Liver (tissue), 9 donors: ENCODE data around the gene GARIN1A. TPM values are rescaled to one million over a fixed set of nuclear protein-coding genes. Genes with fewer than 3 reads are reported as not detected.

Experiments
- DNase-seq: peaks from one replicate; pipeline ENCODE4 v3.0.0-alpha.2; 2017; ENCODE audit warnings: low spot score
- H3K27ac ChIP-seq, 2 donors: one replicate each; pipeline ENCODE4 v1.7.0; 2013; ENCODE audit warnings: inconsistent platforms in 2 of 2, low read length in 2 of 2, control low read depth in 1 of 2, low read depth in 1 of 2, mild to moderate bottlenecking in 1 of 2
- H3K27me3 ChIP-seq, 4 donors: one replicate each; pipeline versions ENCODE4 v1.6.1 to v1.7.0; 2013; ENCODE audit warnings: low read length in 3 of 4, inconsistent platforms in 1 of 4, mild to moderate bottlenecking in 1 of 4, moderate library complexity in 1 of 4; ENCODE audit not compliant: control insufficient read depth in 4 of 4, insufficient read depth in 4 of 4
- H3K36me3 ChIP-seq, 4 donors: one replicate each; pipeline versions ENCODE4 v1.6.1 to v1.7.0; 2013; ENCODE audit warnings: low read length in 3 of 4, mild to moderate bottlenecking in 3 of 4, low read depth in 1 of 4, moderate library complexity in 1 of 4; ENCODE audit not compliant: control insufficient read depth in 4 of 4, insufficient read depth in 3 of 4
- H3K4me1 ChIP-seq, 4 donors: one replicate each; pipeline versions ENCODE4 v1.6.1 to v1.7.0; 2013; ENCODE audit warnings: low read length in 3 of 4, mild to moderate bottlenecking in 3 of 4, moderate library complexity in 1 of 4; ENCODE audit not compliant: control insufficient read depth in 4 of 4, insufficient read depth in 4 of 4
- H3K4me3 ChIP-seq, 3 donors: one replicate each; pipeline versions ENCODE4 v1.6.1 to v1.7.0; 2013; ENCODE audit warnings: low read length in 3 of 3, control low read depth in 1 of 3, low read depth in 1 of 3, mild to moderate bottlenecking in 1 of 3
- H3K9ac ChIP-seq, 2 donors: one replicate each; pipeline ENCODE4 v1.7.0; 2013; ENCODE audit warnings: low read length in 2 of 2, mild to moderate bottlenecking in 2 of 2, moderate library complexity in 2 of 2, control low read depth in 1 of 2, low read depth in 1 of 2
- H3K9me3 ChIP-seq, 4 donors: one replicate each; pipeline versions ENCODE4 v1.6.1 to v1.7.0; 2013; ENCODE audit warnings: low read length in 3 of 4; ENCODE audit not compliant: control insufficient read depth in 4 of 4
- EGR1 ChIP-seq, 2 donors: IDR thresholded peaks; 2 replicates each; pipeline ENCODE4 v1.6.1; 2016 to 2018; ENCODE audit warnings: antibody characterized with exemption in 2 of 2, low read depth in 2 of 2
- FOXA1 ChIP-seq: IDR thresholded peaks from 2 replicates; pipeline ENCODE4 v1.6.1; 2016; ENCODE audit warnings: antibody characterized with exemption
- GABPA ChIP-seq, 2 donors: IDR thresholded peaks in 1 of 2; conservative IDR thresholded peaks in 1 of 2; 2 replicates each; pipeline ENCODE4 v1.6.1; 2016; ENCODE audit warnings: antibody characterized with exemption in 2 of 2, mild to moderate bottlenecking in 1 of 2, moderate library complexity in 1 of 2
- JUND ChIP-seq, 2 donors: IDR thresholded peaks; 2 replicates each; pipeline ENCODE4 v1.6.1; 2016; ENCODE audit warnings: antibody characterized with exemption in 2 of 2
- NR2F2 ChIP-seq: IDR thresholded peaks from 2 replicates; pipeline ENCODE4 v1.6.1; 2016; ENCODE audit warnings: antibody characterized with exemption
- RAD21 ChIP-seq, 2 donors: IDR thresholded peaks; 2 replicates each; pipeline ENCODE4 v1.6.1; 2016; ENCODE audit warnings: antibody characterized with exemption in 2 of 2, mild to moderate bottlenecking in 2 of 2
- RXRA ChIP-seq, 2 donors: IDR thresholded peaks; 2 replicates each; pipeline ENCODE4 v1.6.1; 2017 to 2018; ENCODE audit warnings: antibody characterized with exemption in 2 of 2, mild to moderate bottlenecking in 1 of 2
- SP1 ChIP-seq: IDR thresholded peaks from 2 replicates; pipeline ENCODE4 v1.6.1; 2018; ENCODE audit warnings: antibody characterized with exemption, mild to moderate bottlenecking
- TAF1 ChIP-seq: conservative IDR thresholded peaks from 2 replicates; pipeline ENCODE4 v1.6.1; 2016; ENCODE audit warnings: antibody characterized with exemption, mild to moderate bottlenecking
- WGBS: extraction: QIAGEN DNeasy Blood & Tissue Kit; methylation state at CpG from one replicate; pipeline ENCODE4 v1.1.7; 2013; 5-methylcytosine and 5-hydroxymethylcytosine counted together
- polyA plus RNA-seq, 2 donors: library from polyadenylated mRNA; stranded (reverse) in 1 of 2; unstranded in 1 of 2; fragments of 200-250 nt in 1 of 2; fragments of >200 nt in 1 of 2; fragmentation: Nextera tagmentation in 1 of 2; extraction: Ambion mirVana in 1 of 2; gene quantifications; one replicate each; pipeline versions ENCODE4 v1.2.1 to v1.2.3, GENCODE V29; 2013 to 2015
- total RNA-seq, 2 donors: library from RNA; depleted of rRNA; stranded (reverse); fragments of >200 nt; gene quantifications; one replicate each; pipeline ENCODE4 v1.2.3, GENCODE V29; 2014
- TF ChIP-seq, protein P1 (sequence below): IDR thresholded peaks from 2 replicates; pipeline ENCODE4 v1.6.1; 2016; ENCODE audit warnings: antibody characterized with exemption, mild to moderate bottlenecking
- TF ChIP-seq, protein P2 (sequence below): fragments of 150-350 bp; IDR thresholded peaks from 2 replicates; pipeline ENCODE4 v1.5.1; 2017; ENCODE audit warnings: improper control_type of control experiment, low read depth, low read length; ENCODE audit not compliant: missing input control
- TF ChIP-seq, protein P3 (sequence below): IDR thresholded peaks from 2 replicates; pipeline ENCODE4 v1.6.1; 2016; ENCODE audit warnings: antibody characterized with exemption
- donor health status: healthy.
- donor health status: healthy.
- donor health status: healthy.
- donor health status: healthy.
- donor health status: healthy.

The GARIN1A gene
- total and polyA plus RNA-seq, 4 donors: 0.08 to 0.50 (median 0.19) TPM

DNA sequence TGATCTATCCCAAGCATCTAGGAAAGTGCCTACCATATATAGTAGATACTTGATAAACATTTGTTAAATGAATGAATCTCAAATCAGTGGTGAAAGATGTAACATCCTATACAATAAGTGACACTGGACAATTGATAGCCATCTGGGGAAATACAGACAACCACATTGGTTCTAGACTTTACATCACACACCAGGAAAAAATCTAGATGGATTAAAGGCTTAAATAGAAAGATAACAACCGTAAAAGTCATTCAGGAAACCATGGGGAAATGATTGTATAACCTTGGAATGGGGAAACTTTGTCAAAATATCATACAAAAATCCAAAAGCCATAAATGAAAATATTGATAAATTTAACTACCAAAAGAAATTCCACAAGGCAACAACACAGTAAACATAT, 7.0 kb upstream of the GARIN1A start (continued):
- TF ChIP-seq RXRA (IDR thresholded peaks at IDR 0.05): no peak

DNA sequence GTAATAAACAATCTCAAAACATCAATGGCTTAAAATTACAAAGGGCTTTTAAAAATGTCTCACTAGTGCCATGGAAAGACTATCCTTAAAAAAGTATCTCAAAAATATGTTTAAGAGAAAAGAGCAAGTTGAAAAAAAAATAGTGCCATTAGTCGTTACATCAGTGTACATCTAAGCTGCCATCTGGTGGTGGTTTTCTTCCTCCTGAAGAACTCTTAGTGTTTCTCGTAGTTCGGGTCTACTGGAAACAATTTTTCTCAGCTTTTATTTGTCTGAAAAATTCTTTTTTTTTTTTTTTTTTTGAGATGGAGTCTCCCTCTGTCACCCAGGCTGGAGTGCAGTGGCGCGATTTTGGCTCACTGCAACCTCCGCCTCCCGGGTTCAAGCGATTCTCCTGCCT, 5.9 kb upstream of the GARIN1A start:
- Histone ChIP-seq H3K9me3 (peaks cover 0 to 2% (median 0%) of the 10 kb centered on the region in 4 donors), H3K36me3 (peaks cover 0 to 3% (median 0%) of the 10 kb centered on the region in 4 donors), H3K9ac (no peak overlapping the region), H3K27ac (no peak overlapping the region), H3K4me1 (no peaks in the 10 kb centered on the region), H3K27me3 (no peaks in the 10 kb centered on the region), H3K4me3 (no peak overlapping the region)
- 90% methylated on average over 7 of the region's 8 CpGs for WGBS
- TF ChIP-seq, protein P1, sequence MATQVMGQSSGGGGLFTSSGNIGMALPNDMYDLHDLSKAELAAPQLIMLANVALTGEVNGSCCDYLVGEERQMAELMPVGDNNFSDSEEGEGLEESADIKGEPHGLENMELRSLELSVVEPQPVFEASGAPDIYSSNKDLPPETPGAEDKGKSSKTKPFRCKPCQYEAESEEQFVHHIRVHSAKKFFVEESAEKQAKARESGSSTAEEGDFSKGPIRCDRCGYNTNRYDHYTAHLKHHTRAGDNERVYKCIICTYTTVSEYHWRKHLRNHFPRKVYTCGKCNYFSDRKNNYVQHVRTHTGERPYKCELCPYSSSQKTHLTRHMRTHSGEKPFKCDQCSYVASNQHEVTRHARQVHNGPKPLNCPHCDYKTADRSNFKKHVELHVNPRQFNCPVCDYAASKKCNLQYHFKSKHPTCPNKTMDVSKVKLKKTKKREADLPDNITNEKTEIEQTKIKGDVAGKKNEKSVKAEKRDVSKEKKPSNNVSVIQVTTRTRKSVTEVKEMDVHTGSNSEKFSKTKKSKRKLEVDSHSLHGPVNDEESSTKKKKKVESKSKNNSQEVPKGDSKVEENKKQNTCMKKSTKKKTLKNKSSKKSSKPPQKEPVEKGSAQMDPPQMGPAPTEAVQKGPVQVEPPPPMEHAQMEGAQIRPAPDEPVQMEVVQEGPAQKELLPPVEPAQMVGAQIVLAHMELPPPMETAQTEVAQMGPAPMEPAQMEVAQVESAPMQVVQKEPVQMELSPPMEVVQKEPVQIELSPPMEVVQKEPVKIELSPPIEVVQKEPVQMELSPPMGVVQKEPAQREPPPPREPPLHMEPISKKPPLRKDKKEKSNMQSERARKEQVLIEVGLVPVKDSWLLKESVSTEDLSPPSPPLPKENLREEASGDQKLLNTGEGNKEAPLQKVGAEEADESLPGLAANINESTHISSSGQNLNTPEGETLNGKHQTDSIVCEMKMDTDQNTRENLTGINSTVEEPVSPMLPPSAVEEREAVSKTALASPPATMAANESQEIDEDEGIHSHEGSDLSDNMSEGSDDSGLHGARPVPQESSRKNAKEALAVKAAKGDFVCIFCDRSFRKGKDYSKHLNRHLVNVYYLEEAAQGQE: no peak
- TF ChIP-seq JUND (IDR thresholded peaks at IDR 0.05): no peak
- DNase-seq: no peak

DNA sequence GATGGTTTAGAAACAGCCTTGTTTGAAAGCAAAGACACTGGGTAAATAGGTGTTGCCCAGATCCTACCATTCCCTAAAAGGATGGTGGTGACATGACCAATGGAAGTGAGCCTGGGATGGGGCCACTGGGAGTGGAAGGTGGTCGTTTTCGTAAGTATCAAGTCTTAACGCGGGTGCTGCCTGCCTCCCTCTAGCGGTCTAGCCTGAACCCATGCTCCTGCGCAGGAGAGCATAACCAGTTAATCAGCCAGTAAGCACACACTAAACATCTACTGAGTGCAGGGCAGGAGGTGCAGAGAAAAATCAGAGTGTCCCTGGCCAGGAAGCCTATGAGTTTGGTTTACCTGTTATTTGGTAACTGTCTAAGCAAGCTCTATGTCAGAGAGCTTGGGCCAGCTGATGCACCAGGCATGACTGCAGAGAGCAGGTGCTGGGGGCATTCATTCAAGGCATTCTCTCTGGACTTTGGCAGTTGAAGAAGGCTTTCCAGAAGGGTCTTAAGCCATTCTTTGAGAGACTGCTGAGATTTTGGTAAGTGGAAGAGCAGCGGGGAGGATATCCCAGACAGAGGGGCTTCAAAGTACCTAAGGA, 930 bp downstream of the GARIN1A start:
- Histone ChIP-seq H3K4me1 (no peaks in the 10 kb centered on the region), H3K9ac (no peak overlapping the region), H3K9me3 (no peaks in the 10 kb centered on the region), H3K4me3 (no peak overlapping the region), H3K27ac (no peak overlapping the region), H3K27me3 (no peaks in the 10 kb centered on the region), H3K36me3 (peaks cover 0 to 3% (median 0%) of the 10 kb centered on the region in 4 donors)
- DNase-seq: no peak
- TF ChIP-seq FOXA1 (no peak), RAD21 (IDR thresholded peaks at IDR 0.05) (peak in 1 of 2 donors; percentile 20), NR2F2 (no peak), GABPA (IDR thresholded peaks at IDR 0.05 in 1 of 2, conservative IDR thresholded peaks at IDR 0.05 in 1 of 2) (no peak), RXRA (IDR thresholded peaks at IDR 0.05) (no peak), EGR1 (IDR thresholded peaks at IDR 0.05; ENCODE audit: low read depth in 2 of 2) (no peak), SP1 (no peak), TAF1 (no peak)
- TF ChIP-seq, protein P1: no peak
- TF ChIP-seq, protein P2, sequence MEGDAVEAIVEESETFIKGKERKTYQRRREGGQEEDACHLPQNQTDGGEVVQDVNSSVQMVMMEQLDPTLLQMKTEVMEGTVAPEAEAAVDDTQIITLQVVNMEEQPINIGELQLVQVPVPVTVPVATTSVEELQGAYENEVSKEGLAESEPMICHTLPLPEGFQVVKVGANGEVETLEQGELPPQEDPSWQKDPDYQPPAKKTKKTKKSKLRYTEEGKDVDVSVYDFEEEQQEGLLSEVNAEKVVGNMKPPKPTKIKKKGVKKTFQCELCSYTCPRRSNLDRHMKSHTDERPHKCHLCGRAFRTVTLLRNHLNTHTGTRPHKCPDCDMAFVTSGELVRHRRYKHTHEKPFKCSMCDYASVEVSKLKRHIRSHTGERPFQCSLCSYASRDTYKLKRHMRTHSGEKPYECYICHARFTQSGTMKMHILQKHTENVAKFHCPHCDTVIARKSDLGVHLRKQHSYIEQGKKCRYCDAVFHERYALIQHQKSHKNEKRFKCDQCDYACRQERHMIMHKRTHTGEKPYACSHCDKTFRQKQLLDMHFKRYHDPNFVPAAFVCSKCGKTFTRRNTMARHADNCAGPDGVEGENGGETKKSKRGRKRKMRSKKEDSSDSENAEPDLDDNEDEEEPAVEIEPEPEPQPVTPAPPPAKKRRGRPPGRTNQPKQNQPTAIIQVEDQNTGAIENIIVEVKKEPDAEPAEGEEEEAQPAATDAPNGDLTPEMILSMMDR: peak; percentile 22
- TF ChIP-seq, protein P3, sequence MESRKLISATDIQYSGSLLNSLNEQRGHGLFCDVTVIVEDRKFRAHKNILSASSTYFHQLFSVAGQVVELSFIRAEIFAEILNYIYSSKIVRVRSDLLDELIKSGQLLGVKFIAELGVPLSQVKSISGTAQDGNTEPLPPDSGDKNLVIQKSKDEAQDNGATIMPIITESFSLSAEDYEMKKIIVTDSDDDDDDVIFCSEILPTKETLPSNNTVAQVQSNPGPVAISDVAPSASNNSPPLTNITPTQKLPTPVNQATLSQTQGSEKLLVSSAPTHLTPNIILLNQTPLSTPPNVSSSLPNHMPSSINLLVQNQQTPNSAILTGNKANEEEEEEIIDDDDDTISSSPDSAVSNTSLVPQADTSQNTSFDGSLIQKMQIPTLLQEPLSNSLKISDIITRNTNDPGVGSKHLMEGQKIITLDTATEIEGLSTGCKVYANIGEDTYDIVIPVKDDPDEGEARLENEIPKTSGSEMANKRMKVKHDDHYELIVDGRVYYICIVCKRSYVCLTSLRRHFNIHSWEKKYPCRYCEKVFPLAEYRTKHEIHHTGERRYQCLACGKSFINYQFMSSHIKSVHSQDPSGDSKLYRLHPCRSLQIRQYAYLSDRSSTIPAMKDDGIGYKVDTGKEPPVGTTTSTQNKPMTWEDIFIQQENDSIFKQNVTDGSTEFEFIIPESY: no peak
- 19% methylated on average over 7 of the region's 7 CpGs for WGBS
